Muscle of leg (tissue), 11 donors: ENCODE measurements around the gene DISC1. TPM values are rescaled to one million over a fixed set of nuclear protein-coding genes. Genes with fewer than 3 reads are reported as not detected.

ENCODE experiments used
- DNase-seq: peaks from one replicate; pipeline ENCODE4 v3.0.0; 2013
- H3K27ac ChIP-seq: one replicate; pipeline ENCODE4 v1.5.1; 2013; ENCODE audit warnings: mild to moderate bottlenecking, low read length, control low read depth
- H3K27me3 ChIP-seq: one replicate; pipeline ENCODE4 v1.6.1; 2013; ENCODE audit warnings: low read length; ENCODE audit not compliant: control insufficient read depth, insufficient read depth
- H3K36me3 ChIP-seq: one replicate; pipeline ENCODE4 v1.6.1; 2013; ENCODE audit warnings: low read length; ENCODE audit not compliant: control insufficient read depth, insufficient read depth
- H3K4me1 ChIP-seq: one replicate; pipeline ENCODE4 v1.6.1; 2013; ENCODE audit warnings: low read length; ENCODE audit not compliant: control insufficient read depth, insufficient read depth
- H3K4me3 ChIP-seq: one replicate; pipeline ENCODE4 v1.5.1; 2013; ENCODE audit warnings: low read length, control low read depth
- H3K9me3 ChIP-seq: replicated peaks from 2 replicates; pipeline ENCODE4 v1.6.1; 2013; ENCODE audit warnings: low read depth, low read length; ENCODE audit not compliant: control insufficient read depth
- WGBS: methylation state at CpG from one replicate; pipeline ENCODE4 v1.1.5; 2013; ENCODE audit warnings: missing lambda C conversion rate; ENCODE audit not compliant: insufficient coverage; 5-methylcytosine and 5-hydroxymethylcytosine counted together
- polyA plus RNA-seq, 8 donors: library from polyadenylated mRNA; unstranded; fragments of 120-200 nt; gene quantifications; one replicate each; pipeline versions ENCODE4 v1.2.1 to v1.2.3, GENCODE V29; 2013; ENCODE audit warnings: inconsistent platforms in 1 of 8, low replicate concordance in 1 of 8; ENCODE audit not compliant: insufficient read length in 8 of 8, insufficient read depth in 1 of 8
- total RNA-seq: library from RNA; stranded (reverse); fragments of 120-200 nt; gene quantifications from one replicate; pipeline ENCODE4 v1.2.4, GENCODE V29; 2013

DISC1 gene
- total and polyA plus RNA-seq, 9 donors, result 4.5 to 10.7 (median 7.3) TPM

GRCh38 chr1:232049335-232049734, 422.7 kb downstream of the DISC1 start:
- H3K4me3 ChIP-seq, result no peak overlapping the region
- WGBS, result 82% methylated on average over 3 of the region's 4 CpGs
- no peak for DNase-seq
- H3K9me3 ChIP-seq, result no peaks in the 10 kb centered on the region
- no peaks in the 10 kb centered on the region for H3K36me3 ChIP-seq
- H3K27me3 ChIP-seq, result no peaks in the 10 kb centered on the region
- no peak overlapping the region for H3K27ac ChIP-seq
- H3K4me1 ChIP-seq, result no peaks in the 10 kb centered on the region

GRCh38 chr1:232057217-232057895, 430.8 kb downstream of the DISC1 start:
- DNase-seq, result no peak
- Histone ChIP-seq H3K36me3 (no peaks in the 10 kb centered on the region), H3K27me3 (no peaks in the 10 kb centered on the region), H3K27ac (no peak overlapping the region), H3K4me1 (peaks cover 10% of the 10 kb centered on the region), H3K9me3 (no peaks in the 10 kb centered on the region), H3K4me3 (no peak overlapping the region)
- 33% methylated on average over 5 of the region's 10 CpGs for WGBS

DNA sequence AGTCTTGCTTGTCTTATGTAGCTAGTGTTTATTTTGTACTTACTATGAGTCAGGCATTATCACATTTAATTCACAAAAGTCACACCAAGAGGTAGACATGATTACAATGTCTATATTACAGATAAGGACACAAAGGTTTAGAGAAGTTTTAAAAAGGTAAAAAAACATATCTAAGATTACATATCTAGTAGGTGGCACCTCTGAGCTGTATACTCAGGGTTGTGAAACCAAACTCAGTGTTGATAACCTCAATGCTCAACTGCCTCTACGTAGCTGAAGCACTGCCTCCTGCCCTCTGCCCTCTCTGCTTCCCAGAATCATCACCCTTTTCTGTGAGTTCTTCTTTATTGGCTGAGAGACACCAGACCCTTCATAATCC, 431.3 kb downstream of the DISC1 start:
- Histone ChIP-seq H3K27ac (no peak overlapping the region), H3K27me3 (no peaks in the 10 kb centered on the region), H3K9me3 (no peaks in the 10 kb centered on the region), H3K4me3 (no peak overlapping the region), H3K4me1 (peaks cover 10% of the 10 kb centered on the region), H3K36me3 (no peaks in the 10 kb centered on the region)
- no peak for DNase-seq
- 100% methylated on average over 1 of the region's 1 CpG for WGBS

DNA sequence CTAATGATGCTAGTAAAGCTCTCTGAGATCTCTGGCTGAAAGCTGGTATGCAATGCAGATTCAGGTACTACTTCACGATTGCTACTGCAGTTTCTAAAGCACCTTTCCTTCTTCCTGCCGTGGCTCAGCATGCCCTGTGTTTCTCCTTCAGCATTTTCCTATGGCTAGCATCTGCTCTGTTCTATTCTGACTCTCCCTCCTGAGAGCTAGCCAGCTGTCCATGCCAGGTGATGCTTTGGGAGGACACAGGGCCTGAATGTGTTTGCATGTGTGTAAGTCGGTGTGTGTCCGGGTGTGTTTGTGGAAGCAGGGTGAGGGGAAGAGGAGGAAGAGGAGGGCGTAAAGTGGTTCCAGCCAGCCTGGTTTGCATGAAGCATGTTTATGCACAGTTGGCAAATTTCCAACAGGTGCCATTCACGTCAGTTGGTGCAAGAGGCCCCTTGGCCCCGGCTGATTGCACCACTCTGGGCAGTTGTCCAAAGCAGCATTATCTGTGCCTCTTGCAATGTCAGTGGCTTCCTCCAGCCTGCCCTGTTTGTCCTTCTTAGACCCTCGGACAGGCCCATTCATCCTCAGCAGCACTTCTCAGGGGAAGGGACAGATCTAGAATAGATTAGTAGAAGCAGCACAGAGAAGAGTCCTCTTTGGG, 433.3 kb downstream of the DISC1 start:
- Histone ChIP-seq H3K36me3 (no peaks in the 10 kb centered on the region), H3K27me3 (no peaks in the 10 kb centered on the region), H3K4me3 (no peak overlapping the region), H3K4me1 (peaks cover 10% of the 10 kb centered on the region), H3K9me3 (no peaks in the 10 kb centered on the region), H3K27ac (no peak overlapping the region)
- peak; percentile 38 for DNase-seq
- WGBS, result 63% methylated on average over 6 of the region's 8 CpGs

- DNase-seq, result no peak
- H3K27ac ChIP-seq, result no peak overlapping the region
- no peaks in the 10 kb centered on the region for H3K36me3 ChIP-seq
- WGBS, result 83% methylated on average over 3 of the region's 3 CpGs
- H3K9me3 ChIP-seq, result no peaks in the 10 kb centered on the region
- no peaks in the 10 kb centered on the region for H3K27me3 ChIP-seq
- peaks cover 10% of the 10 kb centered on the region for H3K4me1 ChIP-seq
- no peak overlapping the region for H3K4me3 ChIP-seq
Observed at GRCh38 chr1:232062967-232063366, 436.4 kb downstream of the DISC1 start.

GRCh38 chr1:232066521-232066920, 439.9 kb downstream of the DISC1 start:
- WGBS, result 100% methylated on average over 1 of the region's 3 CpGs
- Histone ChIP-seq H3K36me3 (no peaks in the 10 kb centered on the region), H3K27me3 (no peaks in the 10 kb centered on the region), H3K9me3 (peaks cover 3% of the 10 kb centered on the region), H3K27ac (no peak overlapping the region), H3K4me1 (no peaks in the 10 kb centered on the region), H3K4me3 (no peak overlapping the region)
- DNase-seq, result no peak

- no peaks in the 10 kb centered on the region for H3K36me3 ChIP-seq
- no peak for DNase-seq
- H3K27me3 ChIP-seq, result no peaks in the 10 kb centered on the region
- no peak overlapping the region for H3K4me3 ChIP-seq
- peaks cover 6% of the 10 kb centered on the region for H3K9me3 ChIP-seq
- H3K4me1 ChIP-seq, result no peaks in the 10 kb centered on the region
- H3K27ac ChIP-seq, result no peak overlapping the region
- WGBS, result no CpG with 5 or more reads among the region's 1 CpG
Observed at GRCh38 chr1:232074265-232074664, 447.7 kb downstream of the DISC1 start.

DNA sequence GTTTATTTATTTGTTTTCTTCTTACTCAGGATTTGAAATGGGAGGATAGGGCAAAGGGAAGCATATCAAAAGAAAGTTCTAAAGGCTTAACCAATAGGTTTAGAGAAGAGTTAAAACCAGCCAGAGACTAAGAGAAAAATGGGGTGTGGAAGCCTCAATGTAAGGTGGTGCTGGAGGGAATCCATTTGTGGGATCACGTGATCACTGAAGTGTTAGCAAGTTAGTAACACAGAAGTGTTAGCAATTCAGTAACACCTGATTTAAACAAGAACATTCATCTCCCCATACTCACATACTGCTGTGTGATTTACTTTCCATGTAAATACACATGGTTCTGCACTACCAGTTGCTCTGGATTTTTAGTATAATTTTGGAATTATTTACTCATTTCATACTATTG, 451.2 kb downstream of the DISC1 start:
- Histone ChIP-seq H3K36me3 (no peaks in the 10 kb centered on the region), H3K9me3 (peaks cover 3% of the 10 kb centered on the region), H3K4me3 (no peak overlapping the region), H3K27ac (no peak overlapping the region), H3K27me3 (no peaks in the 10 kb centered on the region), H3K4me1 (no peaks in the 10 kb centered on the region)
- WGBS, result no CpG with 5 or more reads among the region's 1 CpG
- DNase-seq, result no peak

DNA sequence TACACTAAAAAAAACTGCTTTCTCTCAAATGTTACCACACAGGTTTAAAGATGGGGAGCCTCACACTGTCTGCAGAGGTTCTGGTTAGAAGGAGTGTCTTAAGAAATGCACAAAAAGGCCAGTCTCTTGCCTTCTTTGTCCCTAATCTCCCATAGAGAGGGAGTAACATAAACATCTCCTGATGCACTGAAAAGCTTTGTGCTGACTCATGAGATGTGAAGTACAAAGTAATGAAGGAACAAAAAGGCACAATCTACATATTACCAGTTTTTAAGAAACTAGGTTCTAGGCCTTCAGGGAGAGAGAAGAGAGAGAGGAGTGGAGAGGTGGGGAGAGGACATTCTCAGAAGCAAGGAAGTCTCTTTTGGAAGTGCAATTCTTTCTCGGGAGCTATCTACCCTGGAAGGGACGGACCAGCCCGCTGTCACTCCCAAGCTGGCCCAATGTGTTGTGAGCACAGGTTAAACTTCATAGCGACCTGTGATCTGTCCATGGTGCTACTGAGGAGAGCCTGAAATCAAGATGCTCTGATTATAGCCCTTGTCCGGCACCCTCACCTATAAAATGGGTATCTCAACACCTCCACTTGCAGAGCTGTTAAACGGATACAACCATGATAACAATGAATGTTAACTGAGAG, 458.1 kb downstream of the DISC1 start:
- DNase-seq, result peak; percentile 19
- Histone ChIP-seq H3K36me3 (no peaks in the 10 kb centered on the region), H3K9me3 (no peaks in the 10 kb centered on the region), H3K4me3 (no peak overlapping the region), H3K27me3 (no peaks in the 10 kb centered on the region), H3K27ac (no peak overlapping the region), H3K4me1 (no peaks in the 10 kb centered on the region)
- WGBS, result 20% methylated on average over 3 of the region's 6 CpGs

DNA sequence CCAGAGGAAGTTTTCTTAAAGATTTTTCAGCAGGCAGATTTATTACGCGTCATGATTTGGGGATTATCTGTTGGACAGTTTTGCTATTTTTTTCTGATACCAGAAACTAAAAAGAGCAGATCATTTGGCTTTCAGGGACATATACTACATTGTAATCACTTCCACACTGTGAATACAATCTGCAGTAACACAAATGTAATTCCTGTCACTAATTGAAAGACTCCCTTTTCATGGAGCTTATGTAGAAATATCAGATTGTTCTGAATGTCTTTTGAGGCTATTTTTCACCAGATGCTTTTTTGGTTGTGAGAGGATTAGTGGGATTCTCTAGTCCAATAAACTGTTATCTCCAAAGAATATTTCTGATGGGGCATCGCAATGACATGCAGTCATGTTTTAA, 464.2 kb downstream of the DISC1 start:
- DNase-seq, result peak; percentile 22
- H3K4me3 ChIP-seq, result no peak overlapping the region
- H3K9me3 ChIP-seq, result no peaks in the 10 kb centered on the region
- no peak overlapping the region for H3K27ac ChIP-seq
- H3K27me3 ChIP-seq, result peaks cover 2% of the 10 kb centered on the region
- H3K36me3 ChIP-seq, result no peaks in the 10 kb centered on the region
- H3K4me1 ChIP-seq, result no peaks in the 10 kb centered on the region
- WGBS, result 80% methylated on average over 1 of the region's 3 CpGs
